GM10847 (cell line): ENCODE results near the gene CDC6.

ENCODE experiments used
- POLR2A ChIP-seq: IDR thresholded peaks from 2 replicates; pipeline ENCODE4 v1.6.1; 2011; ENCODE audit not compliant: insufficient read length; ENCODE audit errors: extremely low read depth

The CDC6 gene

GRCh38 chr17:40326014-40326831, 38.5 kb downstream of the CDC6 start:
- TF ChIP-seq POLR2A = no peak

GRCh38 chr17:40326832-40327199, 39.1 kb downstream of the CDC6 start:
- no peak for TF ChIP-seq POLR2A

GRCh38 chr17:40327244-40327729, 39.6 kb downstream of the CDC6 start:
- no peak for TF ChIP-seq POLR2A

GRCh38 chr17:40327735-40328385, 40.2 kb downstream of the CDC6 start:
- no peak for TF ChIP-seq POLR2A

- no peak for TF ChIP-seq POLR2A
These were observed 40.7 kb downstream of the CDC6 start for GRCh38 chr17:40328386-40328766.

- no peak for TF ChIP-seq POLR2A
These were observed 42.4 kb downstream of the CDC6 start for GRCh38 chr17:40329839-40330794.

- TF ChIP-seq POLR2A = no peak
These were observed 43.3 kb downstream of the CDC6 start for GRCh38 chr17:40330850-40331470.

GRCh38 chr17:40331743-40332641, 44.3 kb downstream of the CDC6 start:
- no peak for TF ChIP-seq POLR2A

- no peak for TF ChIP-seq POLR2A
These were observed 46.2 kb downstream of the CDC6 start for GRCh38 chr17:40333781-40334448.

GRCh38 chr17:40335620-40336019, 47.9 kb downstream of the CDC6 start:
- no peak for TF ChIP-seq POLR2A

GRCh38 chr17:40337351-40337750, 49.7 kb downstream of the CDC6 start:
- no peak for TF ChIP-seq POLR2A

- TF ChIP-seq POLR2A = no peak
These were observed 50.4 kb downstream of the CDC6 start for GRCh38 chr17:40338058-40338457.

- TF ChIP-seq POLR2A = no peak
These were observed 51.4 kb downstream of the CDC6 start for GRCh38 chr17:40338941-40339649.
